ENCODE measurements around the gene ABLIM3. TPM values are rescaled to one million over a fixed set of nuclear protein-coding genes. Genes with fewer than 3 reads are reported as not detected.
A peak's percentile ranks its signal among the peaks of the same experiment; 100 is the strongest.

The ABLIM3 gene
- total RNA-seq, 2 experiments from 2014 or later, result not detected

- no peak for ATAC-seq
- Mint-ChIP-seq H3K9me3 (no peaks in the 10 kb centered on the region), H3K4me1 (ENCODE audit: low read depth) (peaks cover 10% of the 10 kb centered on the region), H3K27me3 (peaks cover 10% of the 10 kb centered on the region), H3K36me3 (ENCODE audit: low read depth) (no peaks in the 10 kb centered on the region), H3K27ac (no peak overlapping the region), H3K4me3 (no peak overlapping the region)
- no peak for TF ChIP-seq CTCF (IDR thresholded peaks at IDR 0.05)
- no peak for DNase-seq
- intact Hi-C loops (cut with micrococcal nuclease), result no loop called here
- POLR2A ChIA-PET, result no interaction called here
- CTCF ChIA-PET, result no interaction called here
These were observed 97.2 kb downstream of the ABLIM3 start for GRCh38 chr5:149238540-149238939.

- H3K9me3 Mint-ChIP-seq, result no peaks in the 10 kb centered on the region
- H3K36me3 Mint-ChIP-seq (ENCODE audit: low read depth), result no peaks in the 10 kb centered on the region
- peaks cover 10% of the 10 kb centered on the region for H3K4me1 Mint-ChIP-seq (ENCODE audit: low read depth)
- peak overlapping the region; percentile 69 for H3K27ac Mint-ChIP-seq
- POLR2A ChIA-PET, result no interaction called here
- no peak for DNase-seq
- H3K27me3 Mint-ChIP-seq, result peaks cover 10% of the 10 kb centered on the region
- TF ChIP-seq CTCF (IDR thresholded peaks at IDR 0.05), result no peak
- H3K4me3 Mint-ChIP-seq, result no peak overlapping the region
- intact Hi-C loops (cut with micrococcal nuclease), result no loop called here
- CTCF ChIA-PET, result no interaction called here
- peak; percentile 10 for ATAC-seq
These were observed 98.6 kb downstream of the ABLIM3 start for GRCh38 chr5:149239917-149240316.

- no peaks in the 10 kb centered on the region for H3K9me3 Mint-ChIP-seq
- intact Hi-C loops (cut with micrococcal nuclease), result no loop called here
- peaks cover 11% of the 10 kb centered on the region for H3K27me3 Mint-ChIP-seq
- no peak overlapping the region for H3K4me3 Mint-ChIP-seq
- ATAC-seq, result peak; percentile 89
- peak; percentile 72 for DNase-seq
- ChIA-PET CTCF (interaction anchor here (0.7 kb wide), 1 partner anchor 99 kb away, joined by 4 read pairs; the partner anchor contains the start of gene ABLIM3), POLR2A (no interaction called here)
- H3K27ac Mint-ChIP-seq, result peak overlapping the region; percentile 69
- no peak for TF ChIP-seq CTCF (IDR thresholded peaks at IDR 0.05)
- H3K4me1 Mint-ChIP-seq (ENCODE audit: low read depth), result peaks cover 10% of the 10 kb centered on the region
- H3K36me3 Mint-ChIP-seq (ENCODE audit: low read depth), result no peaks in the 10 kb centered on the region
These were observed 99.2 kb downstream of the ABLIM3 start for GRCh38 chr5:149240354-149240998.

GRCh38 chr5:149242339-149242738 is 101.0 kb downstream of the ABLIM3 start:
- Mint-ChIP-seq H3K27ac (no peak overlapping the region), H3K4me3 (no peak overlapping the region), H3K27me3 (peaks cover 5% of the 10 kb centered on the region), H3K4me1 (ENCODE audit: low read depth) (peaks cover 10% of the 10 kb centered on the region), H3K36me3 (ENCODE audit: low read depth) (no peaks in the 10 kb centered on the region), H3K9me3 (no peaks in the 10 kb centered on the region)
- intact Hi-C loops (cut with micrococcal nuclease), result no loop called here
- ATAC-seq (no peak), DNase-seq (no peak)
- ChIA-PET CTCF (no interaction called here), POLR2A (no interaction called here)
- no peak for TF ChIP-seq CTCF (IDR thresholded peaks at IDR 0.05)

- intact Hi-C loops (cut with micrococcal nuclease), result no loop called here
- Mint-ChIP-seq H3K4me3 (no peak overlapping the region), H3K36me3 (ENCODE audit: low read depth) (no peaks in the 10 kb centered on the region), H3K27ac (no peak overlapping the region), H3K27me3 (peaks cover 2% of the 10 kb centered on the region), H3K4me1 (ENCODE audit: low read depth) (no peaks in the 10 kb centered on the region), H3K9me3 (no peaks in the 10 kb centered on the region)
- DNase-seq (no peak), ATAC-seq (no peak)
- CTCF ChIA-PET, result interaction anchor here (1.0 to 1.7 kb wide), 3 partner anchors 18 to 135 kb away, joined by 3 to 4 read pairs (median 3); partner anchors contain the start of gene ABLIM3
- TF ChIP-seq CTCF (IDR thresholded peaks at IDR 0.05), result no peak
- POLR2A ChIA-PET, result no interaction called here
These were observed 105.6 kb downstream of the ABLIM3 start for GRCh38 chr5:149246906-149247305.
